Mucosa of descending colon (tissue), 3 donors: ENCODE results near the gene EEPD1. TPM values are rescaled to one million over a fixed set of nuclear protein-coding genes. Genes with fewer than 3 reads are reported as not detected.
A peak's percentile ranks its signal among the peaks of the same experiment; 100 is the strongest.

Source experiments
- ATAC-seq: fragments of 200-7000 bp; cut with Tn5 transposase; one replicate; pipeline ENCODE4 v1.9.1; 2020; ENCODE audit warnings: mild to moderate bottlenecking, moderate library complexity
- DNase-seq, 3 donors: peaks; one replicate each; pipeline ENCODE4 v3.0.0-alpha.2; 2020
- H3K36me3 ChIP-seq: fragments of 200-600 bp; one replicate; pipeline ENCODE4 v1.8.0; 2021; ENCODE audit warnings: low read depth, mild to moderate bottlenecking
- H3K4me1 ChIP-seq: fragments of 200-600 bp; one replicate; pipeline ENCODE4 v1.8.0; 2021; ENCODE audit warnings: low read depth, mild to moderate bottlenecking
- H3K4me3 ChIP-seq: fragments of 200-600 bp; one replicate; pipeline ENCODE4 v1.8.0; 2021; ENCODE audit warnings: mild to moderate bottlenecking
- H3K9me3 ChIP-seq: fragments of 200-600 bp; one replicate; pipeline ENCODE4 v1.8.0; 2021; ENCODE audit warnings: mild to moderate bottlenecking
- intact Hi-C, 2 donors: fragments of 100-400 bp; cut with DNase I in 1 of 2; cut with micrococcal nuclease in 1 of 2; formaldehyde crosslinking; loops; one replicate each; pipeline versions ENCODE4 v1.11.0 to v1.11.1; 2022; cut with DNase I, micrococcal nuclease
- total RNA-seq, 3 donors: library from RNA; stranded (reverse); fragmentation: NEBNext Ultra II Directional in 2 of 3; extraction: Animal tissue kit (Norgen Biotek cat#: 25700) in 2 of 3; gene quantifications; one replicate each; pipeline versions ENCODE4 v1.2.1 to v1.2.4, GENCODE V29; 2021 to 2023
- TF ChIP-seq, protein P1 (sequence below): fragments of 200-600 bp; IDR thresholded peaks from one replicate; pipeline ENCODE4 v1.8.0; 2022; ENCODE audit warnings: antibody characterized with exemption, mild to moderate bottlenecking
- donor health status: DM: no; HTN: no; CAD: no; lungs with moderate emphysema.
- donor health status: DM: no; HTN: no; CAD: no.
- donor health status: DM: no; HTN: yes; CAD: no.

Gene EEPD1
- total RNA-seq, 3 donors from 2014 or later = 9.9 to 16.8 (median 16.3) TPM

DNA sequence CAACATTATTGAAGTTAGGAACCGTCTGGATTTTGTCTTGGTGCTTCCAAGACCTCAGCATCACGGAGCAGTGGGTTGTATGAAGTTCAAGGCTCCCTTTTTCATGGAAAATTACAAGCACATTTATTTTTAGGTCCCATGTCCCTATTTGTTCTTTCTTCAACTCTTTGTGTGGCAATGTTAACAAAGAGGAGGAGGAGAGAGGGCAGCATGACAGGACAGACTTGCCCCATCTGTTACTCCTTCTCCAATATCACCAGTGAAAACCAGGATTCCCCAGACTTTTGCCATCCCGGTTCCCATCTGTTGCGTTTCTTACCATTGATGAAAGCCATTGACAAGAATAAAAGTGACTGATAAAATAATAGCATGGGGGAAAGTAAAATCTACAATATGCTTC lies 28.6 kb downstream of the EEPD1 start:
- no peaks in the 10 kb centered on the region for H3K36me3 ChIP-seq
- no peak overlapping the region for H3K4me3 ChIP-seq
- TF ChIP-seq, protein P1, sequence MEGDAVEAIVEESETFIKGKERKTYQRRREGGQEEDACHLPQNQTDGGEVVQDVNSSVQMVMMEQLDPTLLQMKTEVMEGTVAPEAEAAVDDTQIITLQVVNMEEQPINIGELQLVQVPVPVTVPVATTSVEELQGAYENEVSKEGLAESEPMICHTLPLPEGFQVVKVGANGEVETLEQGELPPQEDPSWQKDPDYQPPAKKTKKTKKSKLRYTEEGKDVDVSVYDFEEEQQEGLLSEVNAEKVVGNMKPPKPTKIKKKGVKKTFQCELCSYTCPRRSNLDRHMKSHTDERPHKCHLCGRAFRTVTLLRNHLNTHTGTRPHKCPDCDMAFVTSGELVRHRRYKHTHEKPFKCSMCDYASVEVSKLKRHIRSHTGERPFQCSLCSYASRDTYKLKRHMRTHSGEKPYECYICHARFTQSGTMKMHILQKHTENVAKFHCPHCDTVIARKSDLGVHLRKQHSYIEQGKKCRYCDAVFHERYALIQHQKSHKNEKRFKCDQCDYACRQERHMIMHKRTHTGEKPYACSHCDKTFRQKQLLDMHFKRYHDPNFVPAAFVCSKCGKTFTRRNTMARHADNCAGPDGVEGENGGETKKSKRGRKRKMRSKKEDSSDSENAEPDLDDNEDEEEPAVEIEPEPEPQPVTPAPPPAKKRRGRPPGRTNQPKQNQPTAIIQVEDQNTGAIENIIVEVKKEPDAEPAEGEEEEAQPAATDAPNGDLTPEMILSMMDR = no peak
- DNase-seq (no peak), ATAC-seq (no peak)
- intact Hi-C loops = no loop called here
- H3K9me3 ChIP-seq = no peaks in the 10 kb centered on the region
- no peaks in the 10 kb centered on the region for H3K4me1 ChIP-seq

DNA sequence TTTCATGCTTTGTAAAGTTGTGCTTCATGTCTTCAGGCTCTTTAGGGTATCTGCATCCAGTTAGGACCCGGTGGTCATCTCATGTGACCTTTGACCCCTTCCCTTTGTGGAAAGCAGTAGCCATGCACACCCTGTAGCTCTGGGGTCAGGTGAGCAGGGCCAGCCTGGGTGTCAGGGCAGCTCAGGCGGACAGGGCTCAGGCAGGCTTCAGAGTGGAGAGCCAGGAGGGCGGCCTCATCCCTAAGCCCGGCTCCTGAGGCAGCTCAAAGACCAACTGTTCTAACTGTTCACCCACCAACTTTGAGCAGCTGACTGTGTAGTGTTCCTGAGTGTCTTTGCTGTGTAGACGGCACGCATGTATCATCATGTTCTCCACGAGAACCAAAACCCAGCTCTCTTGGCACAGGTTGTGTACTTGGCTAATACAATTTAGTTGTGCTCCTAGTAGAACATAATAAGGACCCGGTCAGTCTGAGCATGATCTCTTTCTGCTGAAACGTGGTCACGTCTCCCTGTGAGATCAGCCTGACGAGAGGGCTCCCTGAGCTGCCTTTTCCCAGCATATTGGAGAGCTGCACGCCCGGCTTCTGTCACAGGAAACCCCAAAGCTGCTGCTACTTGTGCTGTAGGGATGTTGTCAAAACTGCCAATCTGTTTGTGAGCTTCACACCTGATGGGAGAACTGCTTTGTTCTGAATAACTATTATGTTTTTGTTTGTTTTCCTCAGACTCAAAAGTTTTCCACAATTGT lies 30.0 kb downstream of the EEPD1 start:
- ATAC-seq = peak; percentile 31

DNA sequence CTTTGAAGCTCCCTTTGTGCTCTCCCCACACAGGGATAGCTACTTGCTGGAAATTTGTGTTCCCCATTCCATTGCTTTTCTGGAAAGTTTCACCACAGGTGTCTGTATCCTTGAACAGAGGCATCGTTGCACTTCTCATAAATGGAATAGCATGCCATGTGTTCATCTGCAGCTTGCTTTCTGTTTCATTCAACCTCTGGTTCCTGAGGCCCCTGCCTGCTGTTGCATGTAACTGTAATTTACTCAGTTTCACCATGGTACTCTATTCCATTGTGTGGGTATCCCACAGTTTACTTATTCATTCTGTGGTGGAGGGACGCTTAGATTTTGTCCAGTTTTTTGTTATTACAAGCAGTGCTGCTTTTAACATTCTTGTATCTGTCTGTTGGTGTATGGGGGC lies 32.0 kb downstream of the EEPD1 start:
- H3K4me1 ChIP-seq = no peaks in the 10 kb centered on the region
- intact Hi-C loops = no loop called here
- no peak for ATAC-seq
- no peak for DNase-seq
- H3K9me3 ChIP-seq = no peaks in the 10 kb centered on the region
- no peaks in the 10 kb centered on the region for H3K36me3 ChIP-seq
- TF ChIP-seq, protein P1 = no peak
- H3K4me3 ChIP-seq = no peak overlapping the region

More for the DNA sequence above, 30.0 kb downstream of the EEPD1 start:
- intact Hi-C loops = no loop called here
- Histone ChIP-seq H3K9me3 (no peaks in the 10 kb centered on the region), H3K4me1 (no peaks in the 10 kb centered on the region), H3K4me3 (no peak overlapping the region), H3K36me3 (no peaks in the 10 kb centered on the region)
- TF ChIP-seq, protein P1 = no peak
- no peak for DNase-seq

DNA sequence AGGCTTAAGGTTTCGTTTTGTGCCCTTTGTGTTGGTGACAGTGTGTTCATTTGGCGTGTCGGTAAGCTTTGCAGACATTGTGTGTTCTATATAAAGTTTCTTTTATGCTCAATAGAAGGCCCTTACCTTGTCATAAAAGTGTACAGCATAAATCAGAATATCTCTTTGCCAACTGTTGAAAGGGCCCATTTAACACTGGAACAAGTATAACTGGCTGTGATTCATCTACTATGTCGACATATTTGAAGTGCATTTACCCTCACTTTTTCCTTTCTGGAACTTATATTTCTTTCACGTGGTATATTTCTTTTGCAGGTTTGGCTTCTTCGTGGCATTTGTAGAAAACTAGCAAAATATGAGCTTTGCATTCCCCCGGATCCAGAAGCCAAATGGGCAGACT lies 32.7 kb downstream of the EEPD1 start:
- no peaks in the 10 kb centered on the region for H3K9me3 ChIP-seq
- DNase-seq (no peak), ATAC-seq (peak; percentile 72)
- TF ChIP-seq, protein P1 = no peak
- no peaks in the 10 kb centered on the region for H3K4me1 ChIP-seq
- no peak overlapping the region for H3K4me3 ChIP-seq
- intact Hi-C loops = no loop called here
- H3K36me3 ChIP-seq = no peaks in the 10 kb centered on the region

DNA sequence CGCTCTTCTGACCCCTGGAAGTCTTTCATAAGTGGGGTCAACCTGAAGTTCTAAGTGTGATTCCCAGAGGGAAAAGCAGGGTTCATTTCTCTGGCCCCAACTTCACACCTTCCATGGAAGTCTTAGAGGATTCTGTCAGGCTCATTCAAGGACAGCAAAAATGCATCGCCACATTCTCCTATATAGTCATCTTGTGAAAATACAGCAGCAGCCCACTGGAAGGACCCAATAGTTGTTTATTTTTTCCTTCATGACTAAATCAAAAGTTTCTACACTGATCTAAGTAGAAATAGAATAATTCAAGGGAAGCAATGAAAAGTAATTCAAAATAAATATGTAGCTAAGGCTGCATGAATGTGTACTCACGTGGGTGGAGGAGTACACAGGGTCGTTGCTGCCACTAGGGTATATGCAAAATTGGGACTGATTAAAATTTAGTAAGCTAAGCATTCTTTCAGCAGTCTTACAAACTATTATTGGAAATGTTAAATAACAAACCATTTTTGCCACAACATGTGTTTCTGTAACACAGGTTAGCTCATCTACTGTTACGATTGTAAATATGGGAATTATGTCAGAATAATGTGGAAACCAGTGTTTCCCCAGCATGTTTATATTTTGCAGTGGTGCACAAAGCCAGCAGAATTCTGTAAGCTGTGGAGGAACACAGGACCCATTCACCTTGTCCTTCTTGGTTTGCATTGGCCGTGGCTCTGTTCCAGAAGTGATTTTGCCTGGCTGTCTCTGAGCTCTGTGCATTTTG lies 33.5 kb downstream of the EEPD1 start:
- H3K4me1 ChIP-seq = no peaks in the 10 kb centered on the region
- intact Hi-C loops = no loop called here
- H3K36me3 ChIP-seq = no peaks in the 10 kb centered on the region
- H3K4me3 ChIP-seq = no peak overlapping the region
- no peak for DNase-seq
- no peak for ATAC-seq
- H3K9me3 ChIP-seq = no peaks in the 10 kb centered on the region
- TF ChIP-seq, protein P1 = no peak
